Measurements from ENCODE around the gene MYOZ1.

DNA sequence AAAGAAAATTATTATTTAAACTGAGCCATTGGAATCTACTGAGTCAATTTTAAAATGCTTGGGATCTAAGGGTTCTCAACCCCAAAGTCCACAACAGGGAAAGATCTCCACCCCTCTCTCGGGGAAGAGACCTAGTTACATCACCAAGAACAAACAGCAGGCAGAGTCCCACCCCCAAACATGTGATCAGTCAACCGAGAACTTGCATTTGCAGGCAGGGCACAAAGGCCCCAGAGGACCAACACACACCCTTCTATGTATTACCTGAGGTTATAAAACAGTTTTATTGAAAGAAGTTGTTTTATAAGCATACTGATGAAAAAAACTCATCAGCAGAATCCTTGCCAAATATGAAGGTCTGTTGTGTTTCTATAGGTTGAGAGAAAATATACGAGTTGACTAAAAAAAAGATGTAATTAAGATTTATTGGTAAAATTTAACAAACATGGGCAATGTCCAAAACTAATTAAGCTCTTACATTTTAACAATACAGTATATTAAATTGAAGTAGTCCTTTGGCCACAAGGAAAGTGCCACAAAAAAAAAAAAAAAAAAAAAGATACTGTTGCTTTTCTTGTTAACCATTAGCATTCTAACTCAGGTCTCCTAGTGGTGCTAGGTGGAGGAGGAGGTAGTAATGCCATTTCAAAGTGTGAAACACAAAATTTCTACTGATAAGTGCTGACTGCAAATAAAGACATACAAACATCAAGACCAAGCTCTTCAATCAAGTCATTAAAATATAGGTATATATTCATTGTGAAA, 49.2 kb downstream of the MYOZ1 start:
- TF ChIP-seq, protein P1, sequence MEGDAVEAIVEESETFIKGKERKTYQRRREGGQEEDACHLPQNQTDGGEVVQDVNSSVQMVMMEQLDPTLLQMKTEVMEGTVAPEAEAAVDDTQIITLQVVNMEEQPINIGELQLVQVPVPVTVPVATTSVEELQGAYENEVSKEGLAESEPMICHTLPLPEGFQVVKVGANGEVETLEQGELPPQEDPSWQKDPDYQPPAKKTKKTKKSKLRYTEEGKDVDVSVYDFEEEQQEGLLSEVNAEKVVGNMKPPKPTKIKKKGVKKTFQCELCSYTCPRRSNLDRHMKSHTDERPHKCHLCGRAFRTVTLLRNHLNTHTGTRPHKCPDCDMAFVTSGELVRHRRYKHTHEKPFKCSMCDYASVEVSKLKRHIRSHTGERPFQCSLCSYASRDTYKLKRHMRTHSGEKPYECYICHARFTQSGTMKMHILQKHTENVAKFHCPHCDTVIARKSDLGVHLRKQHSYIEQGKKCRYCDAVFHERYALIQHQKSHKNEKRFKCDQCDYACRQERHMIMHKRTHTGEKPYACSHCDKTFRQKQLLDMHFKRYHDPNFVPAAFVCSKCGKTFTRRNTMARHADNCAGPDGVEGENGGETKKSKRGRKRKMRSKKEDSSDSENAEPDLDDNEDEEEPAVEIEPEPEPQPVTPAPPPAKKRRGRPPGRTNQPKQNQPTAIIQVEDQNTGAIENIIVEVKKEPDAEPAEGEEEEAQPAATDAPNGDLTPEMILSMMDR (IDR thresholded peaks at IDR 0.05 in 8 of 11, conservative IDR thresholded peaks at IDR 0.05 in 3 of 11) = no peak
- TF ChIP-seq POLR2A (IDR thresholded peaks at IDR 0.05) (no peak), POLR2AphosphoS5 (IDR thresholded peaks at IDR 0.05) (no peak)
